ENCODE measurements around the gene TMEM163.

TMEM163 gene

DNA sequence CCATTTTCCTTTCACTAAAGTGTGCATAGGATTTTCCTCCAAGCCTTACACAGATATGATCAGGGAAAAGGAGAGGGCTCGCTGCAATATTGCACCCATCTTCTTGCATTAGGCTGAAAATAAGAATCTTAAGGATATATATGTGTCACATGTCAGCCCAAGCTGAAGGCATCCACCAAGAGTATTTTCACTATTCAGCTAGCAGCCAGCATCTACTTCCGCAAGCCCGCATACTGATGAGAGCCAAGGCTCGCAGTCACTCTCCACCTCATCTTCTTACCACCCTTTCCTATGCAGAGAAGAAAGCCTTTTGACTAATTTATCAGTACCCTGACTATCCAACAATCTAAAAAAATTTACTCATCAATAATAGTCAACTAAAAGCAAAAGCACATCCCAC, 6.1 kb downstream of the TMEM163 start:
- no peaks in the 10 kb centered on the region for H3K36me3 ChIP-seq (ENCODE audit: control insufficient read depth in 2 of 2, insufficient read depth in 2 of 2, low read length in 2 of 2)
- H3K9me3 ChIP-seq (ENCODE audit: control insufficient read depth in 2 of 2, low read length in 2 of 2), result no peaks in the 10 kb centered on the region
- peaks cover 27 to 28% of the 10 kb centered on the region in 2 donors for H3K27me3 ChIP-seq (ENCODE audit: control insufficient read depth in 1 of 2, insufficient read depth in 2 of 2, low read length in 2 of 2)
- peaks cover 3% of the 10 kb centered on the region for H3K4me1 ChIP-seq (ENCODE audit: control insufficient read depth, insufficient read depth, low read length)
- H3K9ac ChIP-seq (ENCODE audit: low read length in 2 of 2), result no peak overlapping the region
- H3K27ac ChIP-seq (ENCODE audit: low read length), result no peak overlapping the region
- H3K4me3 ChIP-seq (ENCODE audit: low read length in 2 of 2), result no peak overlapping the region

- H3K27ac ChIP-seq (ENCODE audit: low read length), result no peak overlapping the region
- no peak overlapping the region for H3K9ac ChIP-seq (ENCODE audit: low read length in 2 of 2)
- H3K27me3 ChIP-seq (ENCODE audit: control insufficient read depth in 1 of 2, insufficient read depth in 2 of 2, low read length in 2 of 2), result peaks cover 23 to 24% of the 10 kb centered on the region in 2 donors
- no peaks in the 10 kb centered on the region for H3K36me3 ChIP-seq (ENCODE audit: control insufficient read depth in 2 of 2, insufficient read depth in 2 of 2, low read length in 2 of 2)
- no peak overlapping the region for H3K4me3 ChIP-seq (ENCODE audit: low read length in 2 of 2)
- no peaks in the 10 kb centered on the region for H3K9me3 ChIP-seq (ENCODE audit: control insufficient read depth in 2 of 2, low read length in 2 of 2)
- no peaks in the 10 kb centered on the region for H3K4me1 ChIP-seq (ENCODE audit: control insufficient read depth, insufficient read depth, low read length)
Measured at GRCh38 chr2:134712299-134712698, 6.5 kb downstream of the TMEM163 start.

- H3K4me3 ChIP-seq (ENCODE audit: low read length in 2 of 2), result no peak overlapping the region
- no peaks in the 10 kb centered on the region for H3K36me3 ChIP-seq (ENCODE audit: control insufficient read depth in 2 of 2, insufficient read depth in 2 of 2, low read length in 2 of 2)
- H3K9ac ChIP-seq (ENCODE audit: low read length in 2 of 2), result no peak overlapping the region
- peaks cover 17 to 18% of the 10 kb centered on the region in 2 donors for H3K27me3 ChIP-seq (ENCODE audit: control insufficient read depth in 1 of 2, insufficient read depth in 2 of 2, low read length in 2 of 2)
- no peaks in the 10 kb centered on the region for H3K9me3 ChIP-seq (ENCODE audit: control insufficient read depth in 2 of 2, low read length in 2 of 2)
- no peak overlapping the region for H3K27ac ChIP-seq (ENCODE audit: low read length)
- no peaks in the 10 kb centered on the region for H3K4me1 ChIP-seq (ENCODE audit: control insufficient read depth, insufficient read depth, low read length)
Measured at GRCh38 chr2:134711692-134712091, 7.1 kb downstream of the TMEM163 start.

GRCh38 chr2:134707330-134707676, 11.5 kb downstream of the TMEM163 start:
- no peaks in the 10 kb centered on the region for H3K36me3 ChIP-seq (ENCODE audit: control insufficient read depth in 2 of 2, insufficient read depth in 2 of 2, low read length in 2 of 2)
- no peaks in the 10 kb centered on the region for H3K9me3 ChIP-seq (ENCODE audit: control insufficient read depth in 2 of 2, low read length in 2 of 2)
- peaks cover 7 to 13% of the 10 kb centered on the region in 2 donors for H3K27me3 ChIP-seq (ENCODE audit: control insufficient read depth in 1 of 2, insufficient read depth in 2 of 2, low read length in 2 of 2)
- no peak overlapping the region for H3K9ac ChIP-seq (ENCODE audit: low read length in 2 of 2)
- no peak overlapping the region for H3K4me3 ChIP-seq (ENCODE audit: low read length in 2 of 2)
- no peaks in the 10 kb centered on the region for H3K4me1 ChIP-seq (ENCODE audit: control insufficient read depth, insufficient read depth, low read length)
- H3K27ac ChIP-seq (ENCODE audit: low read length), result no peak overlapping the region

- no peak overlapping the region for H3K27ac ChIP-seq (ENCODE audit: low read length)
- no peak overlapping the region for H3K9ac ChIP-seq (ENCODE audit: low read length in 2 of 2)
- H3K9me3 ChIP-seq (ENCODE audit: control insufficient read depth in 2 of 2, low read length in 2 of 2), result no peaks in the 10 kb centered on the region
- H3K36me3 ChIP-seq (ENCODE audit: control insufficient read depth in 2 of 2, insufficient read depth in 2 of 2, low read length in 2 of 2), result no peaks in the 10 kb centered on the region
- H3K4me1 ChIP-seq (ENCODE audit: control insufficient read depth, insufficient read depth, low read length), result no peaks in the 10 kb centered on the region
- H3K4me3 ChIP-seq (ENCODE audit: low read length in 2 of 2), result no peak overlapping the region
- peaks cover 7 to 13% of the 10 kb centered on the region in 2 donors for H3K27me3 ChIP-seq (ENCODE audit: control insufficient read depth in 1 of 2, insufficient read depth in 2 of 2, low read length in 2 of 2)
Measured at GRCh38 chr2:134706587-134707329, 12.0 kb downstream of the TMEM163 start.

DNA sequence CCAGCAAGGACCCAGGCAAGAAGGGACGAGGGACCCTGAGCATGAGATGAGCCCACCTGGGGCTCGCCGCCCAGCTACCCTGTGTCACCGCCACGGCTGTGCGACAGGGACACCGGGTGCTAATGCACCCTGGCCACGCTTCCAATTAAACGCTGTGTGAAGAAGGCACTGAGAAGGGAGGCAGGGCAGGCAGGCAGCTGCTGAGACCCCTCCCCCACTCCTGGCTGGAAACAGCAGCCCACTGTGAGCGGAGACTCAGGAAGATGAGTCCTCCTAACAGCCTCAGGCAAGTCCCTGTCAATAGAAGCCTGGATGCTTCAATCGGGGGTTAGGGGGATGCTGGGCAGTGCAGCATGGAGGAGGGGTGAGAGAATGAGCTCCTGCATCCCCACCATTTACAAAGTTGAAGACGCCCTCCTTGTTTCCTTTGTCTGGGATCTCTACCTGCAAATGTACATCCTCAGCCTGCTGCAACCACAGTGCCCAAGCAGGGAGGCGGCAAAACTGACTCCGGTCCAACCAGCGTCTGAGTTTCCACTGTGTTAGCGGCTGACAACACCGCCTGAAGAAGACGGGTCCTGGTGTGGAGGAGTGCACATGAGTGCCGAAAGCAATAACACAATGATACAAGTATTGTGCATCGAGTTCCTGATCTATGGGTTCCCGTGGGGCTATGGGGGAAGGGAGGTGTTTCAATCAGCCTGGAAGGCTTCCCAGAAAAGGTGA, 12.8 kb downstream of the TMEM163 start:
- Histone ChIP-seq H3K27me3 (ENCODE audit: control insufficient read depth in 1 of 2, insufficient read depth in 2 of 2, low read length in 2 of 2) (peaks cover 7 to 13% of the 10 kb centered on the region in 2 donors), H3K27ac (ENCODE audit: low read length) (no peak overlapping the region), H3K9ac (ENCODE audit: low read length in 2 of 2) (no peak overlapping the region), H3K36me3 (ENCODE audit: control insufficient read depth in 2 of 2, insufficient read depth in 2 of 2, low read length in 2 of 2) (no peaks in the 10 kb centered on the region), H3K4me3 (ENCODE audit: low read length in 2 of 2) (no peak overlapping the region), H3K9me3 (ENCODE audit: control insufficient read depth in 2 of 2, low read length in 2 of 2) (no peaks in the 10 kb centered on the region), H3K4me1 (ENCODE audit: control insufficient read depth, insufficient read depth, low read length) (no peaks in the 10 kb centered on the region)

- H3K9me3 ChIP-seq (ENCODE audit: control insufficient read depth in 2 of 2, low read length in 2 of 2), result no peaks in the 10 kb centered on the region
- no peak overlapping the region for H3K27ac ChIP-seq (ENCODE audit: low read length)
- no peak overlapping the region for H3K4me3 ChIP-seq (ENCODE audit: low read length in 2 of 2)
- no peak overlapping the region for H3K9ac ChIP-seq (ENCODE audit: low read length in 2 of 2)
- no peaks in the 10 kb centered on the region for H3K4me1 ChIP-seq (ENCODE audit: control insufficient read depth, insufficient read depth, low read length)
- peaks cover 4 to 11% of the 10 kb centered on the region in 2 donors for H3K27me3 ChIP-seq (ENCODE audit: control insufficient read depth in 1 of 2, insufficient read depth in 2 of 2, low read length in 2 of 2)
- no peaks in the 10 kb centered on the region for H3K36me3 ChIP-seq (ENCODE audit: control insufficient read depth in 2 of 2, insufficient read depth in 2 of 2, low read length in 2 of 2)
Measured at GRCh38 chr2:134704173-134704572, 14.6 kb downstream of the TMEM163 start.

DNA sequence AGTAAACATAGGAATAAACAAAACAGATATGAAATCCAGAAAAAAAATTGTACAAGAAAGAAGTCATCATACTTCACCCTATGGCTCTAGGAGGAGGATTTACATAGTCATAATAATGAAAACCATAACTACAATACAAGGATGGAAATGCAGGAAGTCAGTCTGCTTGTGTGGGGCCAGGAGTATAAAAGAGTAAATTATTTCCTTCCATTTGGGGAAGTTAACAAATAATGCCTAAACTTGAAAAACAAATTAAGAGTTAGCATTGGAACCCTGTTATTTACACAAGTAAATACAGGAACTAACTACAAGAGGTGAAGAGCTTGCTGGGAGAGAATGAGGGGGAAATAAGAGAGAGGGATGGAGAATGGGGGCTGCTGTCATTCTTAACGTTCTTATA, 15.4 kb downstream of the TMEM163 start:
- H3K36me3 ChIP-seq (ENCODE audit: control insufficient read depth in 2 of 2, insufficient read depth in 2 of 2, low read length in 2 of 2), result no peaks in the 10 kb centered on the region
- peaks cover 4 to 11% of the 10 kb centered on the region in 2 donors for H3K27me3 ChIP-seq (ENCODE audit: control insufficient read depth in 1 of 2, insufficient read depth in 2 of 2, low read length in 2 of 2)

GRCh38 chr2:134700730-134701129, 18.1 kb downstream of the TMEM163 start:
- Histone ChIP-seq H3K9ac (ENCODE audit: low read length in 2 of 2) (no peak overlapping the region), H3K4me3 (ENCODE audit: low read length in 2 of 2) (no peak overlapping the region), H3K36me3 (ENCODE audit: control insufficient read depth in 2 of 2, insufficient read depth in 2 of 2, low read length in 2 of 2) (no peaks in the 10 kb centered on the region), H3K4me1 (ENCODE audit: control insufficient read depth, insufficient read depth, low read length) (no peaks in the 10 kb centered on the region), H3K27me3 (ENCODE audit: control insufficient read depth in 1 of 2, insufficient read depth in 2 of 2, low read length in 2 of 2) (peaks cover 2 to 4% of the 10 kb centered on the region in 2 donors), H3K9me3 (ENCODE audit: control insufficient read depth in 2 of 2, low read length in 2 of 2) (no peaks in the 10 kb centered on the region), H3K27ac (ENCODE audit: low read length) (no peak overlapping the region)

More for the DNA sequence above, 15.4 kb downstream of the TMEM163 start:
- no peak overlapping the region for H3K9ac ChIP-seq (ENCODE audit: low read length in 2 of 2)
- no peaks in the 10 kb centered on the region for H3K9me3 ChIP-seq (ENCODE audit: control insufficient read depth in 2 of 2, low read length in 2 of 2)
- H3K27ac ChIP-seq (ENCODE audit: low read length), result no peak overlapping the region
- H3K4me3 ChIP-seq (ENCODE audit: low read length in 2 of 2), result no peak overlapping the region
- no peaks in the 10 kb centered on the region for H3K4me1 ChIP-seq (ENCODE audit: control insufficient read depth, insufficient read depth, low read length)

GRCh38 chr2:134694411-134694810, 24.4 kb downstream of the TMEM163 start:
- H3K27ac ChIP-seq (ENCODE audit: low read length), result no peak overlapping the region
- peaks cover 0 to 4% of the 10 kb centered on the region in 2 donors for H3K27me3 ChIP-seq (ENCODE audit: control insufficient read depth in 1 of 2, insufficient read depth in 2 of 2, low read length in 2 of 2)
- H3K9me3 ChIP-seq (ENCODE audit: control insufficient read depth in 2 of 2, low read length in 2 of 2), result peaks cover 0 to 4% of the 10 kb centered on the region in 2 donors
- H3K4me1 ChIP-seq (ENCODE audit: control insufficient read depth, insufficient read depth, low read length), result no peaks in the 10 kb centered on the region
- H3K36me3 ChIP-seq (ENCODE audit: control insufficient read depth in 2 of 2, insufficient read depth in 2 of 2, low read length in 2 of 2), result no peaks in the 10 kb centered on the region
- H3K4me3 ChIP-seq (ENCODE audit: low read length in 2 of 2), result no peak overlapping the region
- H3K9ac ChIP-seq (ENCODE audit: low read length in 2 of 2), result no peak overlapping the region
